DMS79 (cell line): ENCODE measurements around the gene SLTM.
"Not testable (repeated sequence)": the region's sequence is repeated elsewhere in the genome, so short reads cannot be mapped to it uniquely, and the experiment has no call there.

Source experiments
- DNase-seq: peaks from one replicate; lab custom pipeline; 2025; lab: John Stamatoyannopoulos, UW

SLTM gene

GRCh38 chr15:58926823-58927222 lies 6.7 kb downstream of the SLTM start:
- DNase-seq: no peak

- no peak for DNase-seq
Observed at GRCh38 chr15:58924327-58924726, 9.2 kb downstream of the SLTM start.

GRCh38 chr15:58923696-58924300 lies 9.7 kb downstream of the SLTM start:
- DNase-seq: no peak

GRCh38 chr15:58923284-58923683 lies 10.2 kb downstream of the SLTM start:
- DNase-seq: no peak

GRCh38 chr15:58921267-58921790 lies 12.2 kb downstream of the SLTM start:
- DNase-seq: no peak

- not testable (repeated sequence) for DNase-seq
Observed at GRCh38 chr15:58920447-58920846, 13.0 kb downstream of the SLTM start.

GRCh38 chr15:58919232-58919631 lies 14.2 kb downstream of the SLTM start:
- no peak for DNase-seq

GRCh38 chr15:58918239-58918638 lies 15.2 kb downstream of the SLTM start:
- no peak for DNase-seq

GRCh38 chr15:58917613-58918129 lies 15.8 kb downstream of the SLTM start:
- DNase-seq: not testable (repeated sequence)

GRCh38 chr15:58916962-58917361 lies 16.5 kb downstream of the SLTM start:
- DNase-seq: no peak

- DNase-seq: no peak
Observed at GRCh38 chr15:58910456-58910855, 23.0 kb downstream of the SLTM start.

- DNase-seq: no peak
Observed at GRCh38 chr15:58909616-58910015, 23.9 kb downstream of the SLTM start.

GRCh38 chr15:58908550-58909309 lies 24.7 kb downstream of the SLTM start:
- no peak for DNase-seq

GRCh38 chr15:58900631-58901030 lies 32.8 kb downstream of the SLTM start:
- DNase-seq: no peak

GRCh38 chr15:58898150-58898680 lies 35.3 kb downstream of the SLTM start:
- no peak for DNase-seq

GRCh38 chr15:58889363-58889762 lies 44.1 kb downstream of the SLTM start:
- no peak for DNase-seq

- no peak for DNase-seq
Observed at GRCh38 chr15:58886921-58887320, 46.6 kb downstream of the SLTM start.

- not testable (repeated sequence) for DNase-seq
Observed at GRCh38 chr15:58883926-58884325, 49.6 kb downstream of the SLTM start.

GRCh38 chr15:58882243-58882642 lies 51.2 kb downstream of the SLTM start:
- no peak for DNase-seq

- DNase-seq: no peak
Observed at GRCh38 chr15:58880320-58880719, 53.2 kb downstream of the SLTM start.

GRCh38 chr15:58877999-58878825 lies 55.3 kb downstream of the SLTM start:
- DNase-seq: no peak
